Mesodermal cell (in vitro differentiated cells): ENCODE results near the gene LRRC27.

Experiments
- H3K27ac ChIP-seq: 2 replicates; pipeline ENCODE4 v1.7.0; 2013; ENCODE audit warnings: mild to moderate bottlenecking, low read depth, low read length, moderate library complexity; ENCODE audit not compliant: severe bottlenecking
- H3K36me3 ChIP-seq: 2 replicates; pipeline ENCODE4 v1.7.1; 2013; ENCODE audit warnings: mild to moderate bottlenecking, low read length, moderate library complexity; ENCODE audit not compliant: control insufficient read depth, insufficient read depth
- H3K4me1 ChIP-seq: one replicate; pipeline ENCODE4 v1.7.1; 2013; ENCODE audit warnings: mild to moderate bottlenecking, low read length; ENCODE audit not compliant: insufficient read depth, control insufficient read depth, poor library complexity, severe bottlenecking
- H3K4me3 ChIP-seq: 2 replicates; pipeline ENCODE4 v1.7.0; 2013; ENCODE audit warnings: low read length, control low read depth, mild to moderate bottlenecking; ENCODE audit not compliant: insufficient read depth, poor library complexity, severe bottlenecking; ENCODE audit errors: extremely low read depth
- H3K9me3 ChIP-seq: 2 replicates; pipeline ENCODE4 v1.7.1; 2013; ENCODE audit warnings: mild to moderate bottlenecking, low read length, moderate library complexity; ENCODE audit not compliant: control insufficient read depth
- WGBS, 2 experiments: methylation state at CpG; one replicate each; pipeline ENCODE4 v1.1.5; 2013; ENCODE audit warnings: missing lambda C conversion rate in 2 of 2; ENCODE audit not compliant: insufficient coverage in 2 of 2; 5-methylcytosine and 5-hydroxymethylcytosine counted together

The LRRC27 gene

GRCh38 chr10:132399117-132400035 lies 67.4 kb downstream of the LRRC27 start:
- no peaks in the 10 kb centered on the region for H3K9me3 ChIP-seq
- H3K4me1 ChIP-seq: peaks cover 13% of the 10 kb centered on the region
- no peak overlapping the region for H3K27ac ChIP-seq
- H3K36me3 ChIP-seq: peaks cover 5% of the 10 kb centered on the region
- 93 to 95% methylated on average over 23 to 24 of the region's 27 CpGs for WGBS, 2 experiments
- no peak overlapping the region for H3K4me3 ChIP-seq

DNA sequence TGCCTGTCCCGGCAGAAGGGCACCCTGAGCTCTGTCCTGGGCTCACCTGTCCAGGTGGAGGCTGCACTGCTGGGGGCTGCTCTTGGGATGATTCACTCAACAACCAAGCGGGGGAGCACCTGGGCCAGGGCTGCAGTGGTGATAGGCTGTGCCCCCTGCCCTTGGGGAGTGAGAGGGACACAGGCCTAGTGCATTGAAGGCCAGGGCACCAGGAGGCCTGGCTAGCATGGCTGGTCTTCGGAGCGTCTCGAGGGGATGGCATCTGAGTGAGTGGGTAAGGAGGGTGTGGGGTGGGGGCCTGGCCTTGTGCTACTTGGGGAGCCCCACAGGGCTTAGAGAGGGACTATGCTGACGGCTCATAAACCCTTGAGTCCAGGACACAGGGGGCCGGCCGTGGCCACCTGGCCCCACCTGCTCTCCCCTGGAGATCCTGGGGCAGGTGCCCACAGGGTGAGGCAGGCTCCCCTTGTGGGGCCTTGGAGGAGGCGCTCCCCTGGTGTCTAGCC lies 68.1 kb downstream of the LRRC27 start:
- H3K27ac ChIP-seq: no peak overlapping the region
- peaks cover 12% of the 10 kb centered on the region for H3K36me3 ChIP-seq
- 89% methylated on average over 4 to 9 of the region's 9 CpGs for WGBS, 2 experiments
- H3K4me3 ChIP-seq: no peak overlapping the region
- H3K4me1 ChIP-seq: peaks cover 13% of the 10 kb centered on the region
- H3K9me3 ChIP-seq: no peaks in the 10 kb centered on the region

DNA sequence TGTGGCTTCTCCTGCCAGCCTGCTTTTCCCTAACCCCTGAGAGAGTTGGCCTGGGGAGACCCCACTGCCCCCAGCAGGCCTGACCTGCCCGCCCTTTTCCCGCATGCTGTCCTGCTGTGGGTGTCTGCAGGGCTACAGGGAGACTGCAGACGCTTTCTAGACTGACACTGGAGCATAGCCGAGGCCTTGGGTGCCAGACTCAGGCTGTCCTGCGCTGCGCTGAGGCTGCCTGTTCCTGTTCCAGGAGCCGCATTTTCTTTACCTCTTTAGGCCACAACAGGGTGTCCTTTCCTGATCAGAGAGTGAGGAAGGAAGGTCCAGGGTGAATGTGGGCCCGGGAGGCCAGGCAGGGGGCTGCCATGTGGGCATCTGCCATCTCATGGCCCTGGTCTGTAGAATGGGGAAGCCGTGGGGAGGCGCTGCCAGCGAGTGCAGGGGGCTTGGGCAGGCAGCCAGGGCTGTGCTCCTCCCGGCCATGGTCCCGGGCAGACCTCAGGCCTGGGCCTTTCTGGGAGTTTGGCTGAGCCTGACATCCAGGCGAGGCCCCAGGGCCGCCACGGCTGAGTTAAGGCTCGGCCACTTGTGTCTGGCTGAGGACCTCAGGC lies 68.7 kb downstream of the LRRC27 start:
- Histone ChIP-seq H3K9me3 (no peaks in the 10 kb centered on the region), H3K4me1 (peaks cover 13% of the 10 kb centered on the region), H3K27ac (no peak overlapping the region), H3K36me3 (peaks cover 15% of the 10 kb centered on the region), H3K4me3 (no peak overlapping the region)
- WGBS, 2 experiments: 82 to 83% methylated on average over 16 to 17 of the region's 17 CpGs

DNA sequence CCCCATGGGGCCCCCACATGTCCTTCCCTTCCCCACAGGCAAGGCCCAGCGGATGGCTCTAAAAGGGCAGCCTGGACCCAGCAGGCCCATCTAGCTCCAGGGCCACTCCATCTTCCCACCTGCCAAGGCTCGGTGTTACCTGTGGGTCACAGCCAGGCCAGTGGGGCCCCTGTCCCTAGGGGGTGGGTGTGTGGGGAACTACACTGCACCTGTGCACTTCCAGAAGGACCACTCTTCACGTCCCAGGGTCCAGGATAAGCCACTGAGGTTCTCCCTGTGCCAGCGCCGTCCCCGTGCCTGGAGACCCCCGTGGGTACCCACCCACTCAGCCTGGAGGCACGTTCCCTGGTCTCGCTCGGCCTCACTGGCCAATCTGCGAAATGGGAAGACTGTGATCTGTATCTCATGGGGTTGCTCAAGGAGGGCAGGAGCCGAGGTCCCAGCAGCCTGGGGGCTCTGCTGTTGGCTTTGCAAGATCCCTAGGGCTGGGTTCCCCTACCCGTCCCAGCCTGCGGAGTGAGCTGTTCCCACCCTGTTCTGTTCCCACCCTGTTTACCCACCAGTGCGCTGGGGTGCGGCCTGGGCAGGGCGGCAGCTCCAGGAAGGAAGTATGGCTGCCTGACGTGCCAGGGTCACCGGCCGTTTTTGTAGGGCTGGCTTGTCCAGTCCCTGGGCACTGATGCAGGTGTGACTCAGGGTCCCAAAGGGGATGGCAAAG lies 69.6 kb downstream of the LRRC27 start:
- no peak overlapping the region for H3K27ac ChIP-seq
- no peaks in the 10 kb centered on the region for H3K9me3 ChIP-seq
- H3K4me1 ChIP-seq: peaks cover 13% of the 10 kb centered on the region
- no peak overlapping the region for H3K4me3 ChIP-seq
- WGBS, 2 experiments: 95 to 98% methylated on average over 15 to 19 of the region's 20 CpGs
- H3K36me3 ChIP-seq: peaks cover 22% of the 10 kb centered on the region

GRCh38 chr10:132402781-132403241 lies 70.8 kb downstream of the LRRC27 start:
- H3K4me3 ChIP-seq: no peak overlapping the region
- WGBS, 2 experiments: 95% methylated on average over 20 to 23 of the region's 24 CpGs
- peaks cover 31% of the 10 kb centered on the region for H3K36me3 ChIP-seq
- no peaks in the 10 kb centered on the region for H3K9me3 ChIP-seq
- peaks cover 13% of the 10 kb centered on the region for H3K4me1 ChIP-seq
- no peak overlapping the region for H3K27ac ChIP-seq

GRCh38 chr10:132403511-132404168 lies 71.6 kb downstream of the LRRC27 start:
- peaks cover 31% of the 10 kb centered on the region for H3K36me3 ChIP-seq

GRCh38 chr10:132404169-132404880 lies 72.3 kb downstream of the LRRC27 start:
- Histone ChIP-seq H3K27ac (no peak overlapping the region), H3K4me1 (peaks cover 17% of the 10 kb centered on the region), H3K9me3 (no peaks in the 10 kb centered on the region), H3K36me3 (peaks cover 31% of the 10 kb centered on the region), H3K4me3 (no peak overlapping the region)
- WGBS, 2 experiments: 94 to 95% methylated on average over 12 to 18 of the region's 32 CpGs

More at GRCh38 chr10:132403511-132404168, 71.6 kb downstream of the LRRC27 start:
- H3K9me3 ChIP-seq: no peaks in the 10 kb centered on the region
- 90 to 94% methylated on average over 15 to 24 of the region's 25 CpGs for WGBS, 2 experiments
- no peak overlapping the region for H3K4me3 ChIP-seq
- H3K4me1 ChIP-seq: peaks cover 11% of the 10 kb centered on the region
- H3K27ac ChIP-seq: no peak overlapping the region

DNA sequence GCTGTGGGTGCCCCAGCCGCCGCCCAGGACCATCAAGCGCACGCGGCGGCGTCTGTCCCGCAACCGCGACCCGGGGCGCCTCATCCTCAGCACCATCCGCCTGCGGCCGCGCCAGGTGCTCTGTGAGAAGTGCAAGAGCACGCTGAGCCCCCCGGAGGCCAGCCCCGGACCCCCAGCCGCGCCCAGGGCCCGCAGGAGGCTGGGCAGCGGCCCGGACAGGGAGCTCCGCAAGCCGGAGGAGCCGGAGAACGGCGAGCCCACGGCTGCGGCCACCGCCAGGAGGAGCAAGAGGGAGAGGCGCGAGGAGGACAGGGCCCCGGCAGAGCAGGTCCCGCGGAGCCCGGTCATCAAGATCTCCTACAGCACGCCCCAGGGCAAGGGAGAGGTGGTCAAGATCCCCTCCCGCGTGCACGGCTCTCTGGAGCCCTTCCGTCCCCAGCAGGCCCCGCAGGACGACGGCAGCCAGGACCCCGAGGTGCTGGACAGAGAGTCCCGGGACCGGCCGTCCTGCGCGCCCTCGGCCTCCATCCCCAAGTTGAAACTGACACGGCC lies 73.0 kb downstream of the LRRC27 start:
- no peak overlapping the region for H3K27ac ChIP-seq
- no peaks in the 10 kb centered on the region for H3K9me3 ChIP-seq
- peaks cover 17% of the 10 kb centered on the region for H3K4me1 ChIP-seq
- H3K36me3 ChIP-seq: peaks cover 31% of the 10 kb centered on the region
- no peak overlapping the region for H3K4me3 ChIP-seq
- 86 to 95% methylated on average over 52 to 54 of the region's 54 CpGs for WGBS, 2 experiments

DNA sequence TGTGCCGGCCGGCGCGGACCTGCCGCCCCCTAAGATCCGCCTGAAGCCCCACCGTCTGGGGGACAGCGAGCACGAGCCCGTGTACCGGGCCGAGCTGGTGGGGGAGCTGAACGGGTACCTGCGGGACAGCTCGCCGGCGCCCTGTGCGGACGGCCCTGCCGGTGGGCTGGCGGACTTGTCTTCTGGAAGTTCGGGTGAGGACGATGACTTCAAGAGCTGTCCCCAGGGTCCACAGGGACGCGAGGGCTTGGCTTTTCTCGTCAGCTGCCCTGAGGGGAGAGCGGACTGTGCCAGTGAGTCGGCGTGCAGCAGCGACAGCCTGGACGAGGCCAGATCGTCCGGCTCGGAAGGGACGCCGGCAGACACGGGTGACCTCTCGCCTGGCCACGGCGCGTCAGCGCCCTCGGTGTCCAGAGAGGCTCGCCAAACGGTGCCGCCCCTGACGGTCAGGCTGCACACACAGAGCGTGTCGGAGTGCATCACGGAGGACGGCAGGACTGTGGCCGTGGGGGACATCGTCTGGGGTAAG lies 73.5 kb downstream of the LRRC27 start:
- WGBS, 2 experiments: 95 to 96% methylated on average over 53 of the region's 53 CpGs
- Histone ChIP-seq H3K36me3 (peaks cover 31% of the 10 kb centered on the region), H3K4me1 (peaks cover 16% of the 10 kb centered on the region), H3K4me3 (no peak overlapping the region), H3K9me3 (no peaks in the 10 kb centered on the region), H3K27ac (no peak overlapping the region)
